Stimulated activated CD8-positive, alpha-beta memory T cell treated with anti-CD3 and anti-CD28 coated beads, Interleukin-7, amount 100 ng/mL, for 48 hours (primary cell): Measurements from ENCODE around the gene DNAJC18.
"Not testable (repeated sequence)": the region's sequence is repeated elsewhere in the genome, so short reads cannot be mapped to it uniquely, and the experiment has no call there.

ENCODE experiments used
- DNase-seq, 2 donors: peaks; one replicate each; pipeline ENCODE4 v3.0.0-alpha.2; 2020; ENCODE audit warnings: low read depth in 1 of 2; ENCODE audit errors: extremely low read depth in 1 of 2

DNAJC18 gene

GRCh38 chr5:139431706-139432105 is 7.6 kb downstream of the DNAJC18 start:
- DNase-seq: no peak

DNA sequence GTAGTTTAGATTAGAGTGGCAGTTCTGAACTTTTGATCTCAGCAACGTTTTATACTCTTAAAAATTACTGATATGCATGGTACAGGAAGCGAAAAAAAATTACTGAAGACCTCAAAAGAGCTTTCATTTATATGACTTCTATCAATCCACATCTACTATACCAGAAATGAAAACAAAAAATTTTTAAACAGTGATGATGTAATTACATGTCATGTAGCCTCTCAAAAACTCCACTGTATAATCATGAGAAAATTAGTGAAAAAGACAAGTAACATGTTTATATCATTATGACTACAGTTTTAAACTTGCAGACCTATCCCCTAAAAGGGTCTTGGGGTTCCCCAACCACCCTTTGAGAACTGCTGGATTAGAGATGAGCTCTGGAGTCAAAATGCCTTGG is 9.3 kb downstream of the DNAJC18 start:
- DNase-seq: no peak

- DNase-seq: no peak
Observed at GRCh38 chr5:139426203-139426885, 13.0 kb downstream of the DNAJC18 start.

DNA sequence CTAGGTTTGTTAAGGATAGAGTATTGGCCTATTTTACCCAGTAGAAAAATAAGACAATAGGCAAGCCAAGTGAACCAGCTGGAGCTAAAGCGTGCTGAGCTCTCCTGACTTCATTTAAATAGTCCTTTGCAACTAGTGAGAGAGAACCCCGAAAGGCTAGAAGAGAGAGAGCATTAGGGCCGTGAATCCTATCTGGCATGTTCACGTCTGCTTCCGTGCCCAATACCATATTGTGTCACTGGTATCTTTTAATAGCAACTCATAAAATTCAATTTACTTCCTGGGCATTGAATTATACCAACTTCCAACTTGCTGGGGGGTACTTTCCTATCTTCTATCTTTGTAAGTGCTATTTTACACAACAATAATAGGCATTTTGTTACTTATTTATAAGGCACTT is 13.8 kb downstream of the DNAJC18 start:
- no peak for DNase-seq

DNA sequence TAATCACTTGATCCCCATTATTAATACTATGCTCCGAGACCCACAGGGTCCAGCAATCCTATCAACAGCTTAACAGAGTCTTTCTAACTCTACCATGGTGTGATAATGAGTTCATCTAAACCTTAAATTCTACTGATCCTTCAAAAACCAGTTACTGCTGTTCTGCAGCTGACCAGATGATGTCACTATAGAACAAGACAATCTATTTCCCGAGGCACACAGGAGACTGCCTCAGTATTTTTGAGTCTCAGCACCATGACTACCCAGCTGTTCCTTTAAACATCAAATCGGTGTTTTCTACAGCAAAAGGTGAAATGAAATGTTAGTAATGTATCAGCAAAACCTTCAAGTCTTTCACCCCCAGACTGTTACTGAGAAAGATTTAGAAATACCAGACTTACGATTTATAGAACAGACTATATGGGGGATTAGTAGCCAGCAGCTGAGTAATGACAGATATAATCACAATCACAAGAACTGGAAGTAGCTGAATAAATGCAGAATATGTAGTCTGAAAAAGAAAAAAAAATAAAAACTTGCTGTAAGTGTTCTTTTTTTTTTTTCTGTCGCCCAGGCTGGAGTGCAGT is 16.9 kb downstream of the DNAJC18 start:
- DNase-seq: no peak

GRCh38 chr5:139419226-139420192 is 19.8 kb downstream of the DNAJC18 start:
- no peak for DNase-seq

DNA sequence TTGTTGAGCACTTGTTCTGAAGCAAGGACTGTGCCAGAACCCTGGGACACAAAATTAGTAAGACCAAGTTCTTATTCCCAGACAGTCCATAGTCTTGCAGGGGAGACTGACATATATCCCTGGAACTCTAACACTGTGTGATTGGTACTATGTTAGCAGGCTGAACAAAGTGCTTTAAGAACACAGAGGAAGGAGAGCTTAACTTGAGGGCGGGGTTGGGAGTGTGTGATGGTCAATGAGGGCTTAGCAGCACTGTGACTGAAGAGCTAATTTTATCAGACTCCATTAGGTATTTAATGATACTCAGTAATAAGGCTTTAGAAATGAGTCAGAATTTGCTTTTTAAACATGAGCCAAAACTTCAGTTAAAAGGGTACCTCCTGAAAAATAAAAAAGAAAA is 20.5 kb downstream of the DNAJC18 start:
- DNase-seq: no peak

DNA sequence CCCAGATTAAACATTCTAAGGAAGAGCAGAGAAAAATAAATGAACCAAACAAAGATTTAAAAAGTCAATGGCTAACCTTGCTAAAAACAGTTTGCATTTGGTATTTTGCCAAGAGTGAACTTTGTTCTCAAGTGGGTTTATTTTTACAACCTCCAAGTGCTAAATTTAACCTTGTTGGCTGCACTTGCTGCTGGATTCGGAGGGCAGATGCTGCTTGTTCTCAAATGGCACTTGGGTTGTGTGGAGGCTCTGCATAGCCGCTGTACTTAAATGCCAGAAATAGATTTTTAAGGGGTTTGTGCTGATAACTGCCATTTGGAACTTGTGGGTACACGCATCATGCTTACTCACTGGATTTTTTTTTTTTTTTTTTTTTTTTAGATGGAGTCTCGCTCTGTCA is 22.1 kb downstream of the DNAJC18 start:
- DNase-seq: no peak

- DNase-seq: no peak
Observed at GRCh38 chr5:139416651-139417050, 22.7 kb downstream of the DNAJC18 start.

GRCh38 chr5:139415869-139416268 is 23.5 kb downstream of the DNAJC18 start:
- no peak for DNase-seq

- no peak for DNase-seq
Observed at GRCh38 chr5:139415221-139415861, 24.0 kb downstream of the DNAJC18 start.

DNA sequence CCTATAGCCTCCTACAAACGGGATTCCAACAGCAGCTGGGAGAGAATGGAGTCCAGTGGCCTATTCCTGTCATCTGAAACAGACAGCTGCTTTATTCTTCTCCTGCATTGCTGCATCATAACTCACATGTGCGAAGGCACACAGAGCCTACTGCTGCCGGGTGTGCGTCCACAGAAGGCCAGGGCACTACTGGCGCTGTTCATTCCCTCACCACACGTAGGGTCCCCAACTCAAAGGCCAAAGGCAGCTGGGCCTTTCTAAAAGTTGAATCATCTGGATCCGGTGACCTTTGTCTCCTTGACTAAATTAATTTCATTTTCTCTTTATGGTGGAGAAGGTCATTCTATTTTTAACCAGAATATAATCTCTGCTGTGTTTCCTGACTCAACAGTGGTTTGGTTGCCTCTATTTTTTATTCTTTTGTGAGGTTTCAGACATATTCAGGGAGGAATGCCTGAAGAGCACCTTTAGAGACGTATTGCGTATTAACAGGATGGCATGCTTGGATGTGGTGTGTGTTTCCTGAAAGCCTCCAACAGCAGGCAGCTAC is 24.7 kb downstream of the DNAJC18 start:
- no peak for DNase-seq

- DNase-seq: no peak
Observed at GRCh38 chr5:139413963-139414362, 25.4 kb downstream of the DNAJC18 start.

GRCh38 chr5:139413153-139413552 is 26.2 kb downstream of the DNAJC18 start:
- DNase-seq: no peak

DNA sequence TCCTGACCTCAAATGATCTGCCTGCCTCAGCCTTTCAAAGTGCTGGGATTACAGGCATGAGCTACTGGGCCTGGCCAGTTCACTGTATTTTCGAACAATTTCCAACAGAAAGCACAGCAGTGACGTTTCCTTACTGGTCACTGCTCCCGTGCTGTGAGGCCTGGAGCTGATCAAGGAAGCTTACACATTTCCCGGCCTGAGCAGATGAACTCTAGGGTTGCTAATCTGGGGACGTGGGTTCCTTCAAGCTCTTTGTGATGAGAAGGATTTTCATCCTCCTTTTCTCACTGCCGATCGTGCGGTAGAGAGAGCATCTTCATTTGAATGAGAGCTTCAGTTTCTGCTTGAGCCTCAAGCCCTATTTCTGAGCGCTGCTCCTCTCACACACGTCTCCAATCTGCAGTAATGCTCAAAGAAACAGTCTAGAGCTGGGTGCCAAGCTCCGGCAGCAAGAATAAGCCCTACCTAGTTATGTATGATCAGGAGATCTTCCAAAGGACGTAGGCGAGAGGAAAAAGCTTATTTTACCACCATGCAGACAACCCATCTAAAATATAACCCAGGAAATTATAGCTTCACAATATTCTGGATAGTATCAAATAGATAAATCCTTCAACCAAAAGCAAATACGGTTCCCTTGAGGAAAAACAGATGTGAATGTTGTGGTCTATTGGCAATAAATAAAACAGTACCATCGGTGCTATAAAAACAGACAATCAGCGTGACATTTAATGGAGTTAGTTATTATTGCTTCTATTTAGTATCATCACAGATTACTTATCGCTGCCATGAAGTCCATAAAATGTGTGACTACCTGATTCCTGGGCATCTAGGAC is 28.1 kb downstream of the DNAJC18 start:
- DNase-seq: no peak

DNA sequence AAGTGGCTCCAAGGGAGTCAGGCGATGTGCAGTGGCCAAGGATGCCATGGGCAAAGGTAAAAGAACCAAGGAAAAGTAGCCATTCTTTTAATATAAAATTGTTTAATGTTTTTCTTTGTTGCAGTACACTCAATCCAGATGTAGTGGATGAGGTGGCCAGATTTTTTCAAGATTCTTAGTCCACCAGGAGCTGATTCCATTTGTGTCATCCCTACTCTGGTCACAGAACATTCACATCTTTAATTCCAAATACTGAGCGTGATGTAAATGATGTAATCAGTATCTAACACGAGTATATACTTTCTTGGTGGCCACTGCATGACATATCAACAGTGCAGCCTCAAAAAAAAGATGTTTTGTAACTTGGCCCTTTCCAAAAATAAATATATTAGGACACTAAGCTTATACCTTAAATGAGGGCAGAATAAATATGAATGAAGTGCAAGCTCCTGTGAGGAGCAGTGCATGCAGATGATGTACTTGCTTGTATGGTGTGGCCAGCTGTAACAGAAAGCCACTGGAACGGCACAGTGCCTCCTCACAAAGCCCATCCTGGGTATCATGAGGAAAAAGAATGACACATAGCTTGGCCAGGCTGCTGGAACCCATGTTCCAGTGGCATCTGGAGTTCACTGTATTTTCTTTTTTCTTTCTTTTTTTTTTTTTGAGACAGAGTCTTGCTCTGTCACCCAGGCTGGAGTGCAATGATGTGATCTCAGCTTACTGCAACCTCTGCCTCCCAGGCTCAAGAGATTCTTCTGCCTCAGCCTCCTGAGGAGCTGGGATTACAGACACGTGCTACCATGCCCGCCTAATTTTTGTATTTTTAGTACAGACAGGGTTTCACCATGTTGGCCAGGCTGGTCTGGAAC is 29.0 kb downstream of the DNAJC18 start:
- no peak for DNase-seq

DNA sequence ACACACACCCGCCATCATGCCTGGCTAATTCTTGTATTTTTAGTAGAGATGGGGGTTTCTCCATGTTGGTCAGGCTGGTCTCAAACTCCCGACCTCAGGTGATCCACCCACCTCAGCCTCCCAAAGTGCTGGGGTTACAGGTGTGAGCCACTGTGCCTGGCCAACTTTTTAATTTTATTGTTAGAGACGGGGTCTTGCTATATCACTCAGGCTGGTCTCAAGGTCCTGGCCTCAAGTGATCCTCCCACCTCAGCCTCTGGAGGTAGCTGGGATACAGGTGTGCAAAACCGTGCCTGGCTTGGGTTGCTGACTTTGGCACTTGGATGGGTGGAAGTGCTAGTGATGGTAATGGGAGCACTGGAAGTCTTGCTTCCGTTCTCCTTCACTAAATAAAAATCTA is 30.2 kb downstream of the DNAJC18 start:
- DNase-seq: not testable (repeated sequence)

- no peak for DNase-seq
Observed at GRCh38 chr5:139408191-139408590, 31.1 kb downstream of the DNAJC18 start.

DNA sequence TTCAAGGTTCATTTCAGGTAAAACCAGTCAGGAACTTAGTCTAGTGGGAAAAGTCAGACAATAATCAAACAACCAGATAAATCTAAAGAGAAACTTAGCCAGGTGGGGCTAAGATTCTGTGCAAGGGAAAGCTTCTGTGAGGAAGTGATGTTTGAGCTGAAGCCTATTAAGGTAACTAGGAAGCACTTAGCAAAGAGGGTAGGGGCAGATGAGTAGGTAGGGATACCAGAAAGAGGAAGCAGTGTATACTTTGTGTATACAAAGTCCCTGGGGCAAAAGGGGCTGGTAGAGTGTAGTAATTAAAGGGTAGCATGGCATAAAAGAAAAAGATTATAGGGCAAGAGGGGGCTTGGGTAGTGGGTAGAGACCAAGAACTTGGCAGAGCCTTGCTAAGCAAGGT is 31.8 kb downstream of the DNAJC18 start:
- DNase-seq: no peak
